Cardiac fibroblast (primary cell): ENCODE data around the gene NRXN3.

ENCODE experiments used
- DNase-seq, 2 donors: peaks; one replicate each; pipeline versions ENCODE4 v3.0.0 to v3.0.0-alpha.2; 2010; ENCODE audit warnings: low read depth in 2 of 2
- H3K4me3 ChIP-seq, 2 donors: replicated peaks in 1 of 2; 1 replicate in 1 of 2; 2 replicates in 1 of 2; pipeline ENCODE4 v1.5.1; 2011; ENCODE audit warnings: low read depth in 2 of 2, low read length in 2 of 2, mild to moderate bottlenecking in 2 of 2, moderate library complexity in 1 of 2
- CTCF ChIP-seq: IDR thresholded peaks from one replicate; pipeline ENCODE4 v1.5.1; 2011; ENCODE audit warnings: low read depth, mild to moderate bottlenecking, low read length, inconsistent platforms

The NRXN3 gene

GRCh38 chr14:78335531-78335930 lies 165.4 kb downstream of the NRXN3 start:
- H3K4me3 ChIP-seq = no peak overlapping the region
- no peak for TF ChIP-seq CTCF
- no peak for DNase-seq

- DNase-seq = no peak
- no peak overlapping the region for H3K4me3 ChIP-seq
- no peak for TF ChIP-seq CTCF
These were observed 170.1 kb downstream of the NRXN3 start for GRCh38 chr14:78340250-78340649.

- no peak for DNase-seq
- H3K4me3 ChIP-seq = no peak overlapping the region
- TF ChIP-seq CTCF = no peak
These were observed 171.7 kb downstream of the NRXN3 start for GRCh38 chr14:78341827-78342389.

GRCh38 chr14:78342879-78343278 lies 172.7 kb downstream of the NRXN3 start:
- no peak overlapping the region for H3K4me3 ChIP-seq
- no peak for DNase-seq
- no peak for TF ChIP-seq CTCF

- DNase-seq = no peak
- no peak overlapping the region for H3K4me3 ChIP-seq
- no peak for TF ChIP-seq CTCF
These were observed 174.1 kb downstream of the NRXN3 start for GRCh38 chr14:78344290-78344689.

- no peak for DNase-seq
- no peak for TF ChIP-seq CTCF
These were observed 175.1 kb downstream of the NRXN3 start for GRCh38 chr14:78345131-78345744.

DNA sequence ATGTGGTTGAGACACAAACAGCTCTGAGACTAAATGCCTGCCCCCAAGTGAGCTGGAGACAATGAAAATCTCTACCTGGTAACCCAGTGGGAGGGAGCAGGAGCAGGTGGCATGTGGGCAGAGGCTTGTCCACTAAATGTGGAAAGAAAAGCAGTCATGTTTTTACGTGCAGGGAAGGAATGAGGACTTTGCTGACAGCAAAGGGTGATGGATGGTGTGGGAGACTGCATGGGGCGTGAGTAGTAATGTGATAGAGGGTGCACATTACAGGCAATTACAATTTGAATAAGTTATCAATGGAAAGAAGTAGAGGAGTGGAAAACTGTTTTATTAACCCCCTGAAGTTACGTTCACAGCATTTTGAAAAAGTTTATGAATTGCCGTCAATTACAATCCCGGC lies 176.6 kb downstream of the NRXN3 start:
- TF ChIP-seq CTCF = no peak
- DNase-seq = no peak
- H3K4me3 ChIP-seq = no peak overlapping the region

More at GRCh38 chr14:78345131-78345744, 175.1 kb downstream of the NRXN3 start:
- H3K4me3 ChIP-seq = no peak overlapping the region
